ENCODE data around the gene CYTH2. TPM values are rescaled to one million over a fixed set of nuclear protein-coding genes. Genes with fewer than 3 reads are reported as not detected.

CYTH2 gene
- total and polyA plus RNA-seq, 7 donors, result 21.8 to 45.2 (median 36.6) TPM

- whole genome bisulfite sequencing, 3 donors, result 85 to 88% (median 86%) methylated on average over 14 of the region's 14 CpGs
- intact Hi-C loops (cut with DNase I), result no loop called here
- DNase-seq, result no peak
- no peak overlapping the region for H3K4me3 ChIP-seq
- no peak overlapping the region for H3K27ac ChIP-seq
- no peak for ATAC-seq
- no peak for TF ChIP-seq CTCF (IDR thresholded peaks at IDR 0.05)
- no peaks in the 10 kb centered on the region for H3K27me3 ChIP-seq (ENCODE audit: insufficient read depth in 3 of 3, low read length in 2 of 3)
- peaks cover 0 to 83% of the 10 kb centered on the region in 2 donors for H3K36me3 ChIP-seq (ENCODE audit: insufficient read depth in 1 of 2, low read depth in 1 of 2)
- peaks cover 9% of the 10 kb centered on the region for H3K4me1 ChIP-seq
- H3K9me3 ChIP-seq, result no peaks in the 10 kb centered on the region
Measured at GRCh38 chr19:48473161-48473966, 4.2 kb downstream of the CYTH2 start.

GRCh38 chr19:48474084-48474592 lies 5.0 kb downstream of the CYTH2 start:
- DNase-seq, result no peak
- Histone ChIP-seq H3K4me1 (peaks cover 7% of the 10 kb centered on the region), H3K27ac (no peak overlapping the region)

GRCh38 chr19:48475369-48476068 lies 6.3 kb downstream of the CYTH2 start:
- no peak for ATAC-seq
- WGBS, 3 donors, result 78 to 85% (median 80%) methylated on average over 17 of the region's 17 CpGs
- no peak for TF ChIP-seq CTCF (IDR thresholded peaks at IDR 0.05)
- H3K27me3 ChIP-seq (ENCODE audit: insufficient read depth in 3 of 3, low read length in 2 of 3), result no peaks in the 10 kb centered on the region
- DNase-seq, result no peak
- no peaks in the 10 kb centered on the region for H3K9me3 ChIP-seq
- peaks cover under 1% of the 10 kb centered on the region for H3K4me1 ChIP-seq
- intact Hi-C loops (cut with DNase I), result no loop called here
- H3K4me3 ChIP-seq, result no peak overlapping the region
- no peak overlapping the region for H3K27ac ChIP-seq
- peaks cover 0 to 85% of the 10 kb centered on the region in 2 donors for H3K36me3 ChIP-seq (ENCODE audit: insufficient read depth in 1 of 2, low read depth in 1 of 2)

More at GRCh38 chr19:48474084-48474592, 5.0 kb downstream of the CYTH2 start:
- ATAC-seq, result no peak
- TF ChIP-seq CTCF (IDR thresholded peaks at IDR 0.05), result no peak
- H3K4me3 ChIP-seq, result no peak overlapping the region
- H3K27me3 ChIP-seq (ENCODE audit: insufficient read depth in 3 of 3, low read length in 2 of 3), result no peaks in the 10 kb centered on the region
- intact Hi-C loops (cut with DNase I), result no loop called here
- WGBS, 3 donors, result 87 to 89% (median 89%) methylated on average over 16 of the region's 16 CpGs
- peaks cover 0 to 87% of the 10 kb centered on the region in 2 donors for H3K36me3 ChIP-seq (ENCODE audit: insufficient read depth in 1 of 2, low read depth in 1 of 2)
- no peaks in the 10 kb centered on the region for H3K9me3 ChIP-seq

DNA sequence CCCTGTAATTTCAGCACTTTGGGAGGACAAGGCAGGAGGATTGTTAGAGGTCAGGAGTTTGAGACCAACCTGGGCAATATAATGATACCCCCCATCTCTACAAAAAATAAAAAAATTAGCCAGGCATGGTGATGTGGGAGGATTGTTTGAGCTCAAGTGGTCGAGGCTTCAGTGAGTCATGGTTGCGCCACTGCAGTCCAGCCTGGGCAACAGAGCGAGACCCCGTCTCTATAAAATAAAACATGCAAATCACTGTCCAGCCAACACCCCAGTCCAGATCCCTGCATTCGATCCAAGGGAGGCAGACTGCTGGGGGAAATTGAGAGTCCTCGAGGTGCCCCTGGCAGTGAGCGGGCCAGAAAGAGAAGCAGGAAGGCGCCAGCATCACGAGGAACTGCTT lies 7.0 kb downstream of the CYTH2 start:
- no peak overlapping the region for H3K4me3 ChIP-seq
- intact Hi-C loops (cut with DNase I), result no loop called here
- WGBS, 3 donors, result 85 to 94% (median 92%) methylated on average over 9 of the region's 9 CpGs
- H3K27me3 ChIP-seq (ENCODE audit: insufficient read depth in 3 of 3, low read length in 2 of 3), result no peaks in the 10 kb centered on the region
- no peak overlapping the region for H3K27ac ChIP-seq
- DNase-seq (no peak), ATAC-seq (no peak)
- TF ChIP-seq CTCF (IDR thresholded peaks at IDR 0.05), result no peak
- no peaks in the 10 kb centered on the region for H3K9me3 ChIP-seq
- H3K36me3 ChIP-seq (ENCODE audit: insufficient read depth in 1 of 2, low read depth in 1 of 2), result peaks cover 0 to 79% of the 10 kb centered on the region in 2 donors
- peaks cover 5% of the 10 kb centered on the region for H3K4me1 ChIP-seq
